HG02973 (cell line): Measurements from ENCODE around the gene ANGEL1.

Experiments
- ATAC-seq: cut with Tn5 transposase; IDR thresholded peaks from one replicate; pipeline ENCODE4 v1.9.1; 2021; ENCODE audit warnings: moderate library complexity; ENCODE audit not compliant: unreplicated experiment

The ANGEL1 gene

GRCh38 chr14:76767681-76768656 lies 44.7 kb downstream of the ANGEL1 start:
- ATAC-seq = peak; percentile 78

GRCh38 chr14:76765461-76765931 lies 47.2 kb downstream of the ANGEL1 start:
- no peak for ATAC-seq

GRCh38 chr14:76763096-76764041 lies 49.3 kb downstream of the ANGEL1 start:
- ATAC-seq = no peak

- no peak for ATAC-seq
Observed at GRCh38 chr14:76762411-76763095, 50.1 kb downstream of the ANGEL1 start.

GRCh38 chr14:76761960-76762410 lies 50.7 kb downstream of the ANGEL1 start:
- no peak for ATAC-seq

GRCh38 chr14:76761136-76761959 lies 51.3 kb downstream of the ANGEL1 start, which contains the start of gene VASH1:
VASH1 (plus strand) TSS chr14:76761468; CDS start chr14:76762822, 1,354 bp downstream.
- ATAC-seq = peak; percentile 73

- ATAC-seq = no peak
Observed at GRCh38 chr14:76760331-76761135, 52.1 kb downstream of the ANGEL1 start.

- ATAC-seq = no peak
Observed at GRCh38 chr14:76759589-76759988, 53.1 kb downstream of the ANGEL1 start.

GRCh38 chr14:76756371-76756750 lies 56.3 kb downstream of the ANGEL1 start:
- no peak for ATAC-seq

- no peak for ATAC-seq
Observed at GRCh38 chr14:76755610-76756370, 56.9 kb downstream of the ANGEL1 start.

- ATAC-seq = no peak
Observed at GRCh38 chr14:76754586-76754985, 58.1 kb downstream of the ANGEL1 start.

GRCh38 chr14:76753541-76754198 lies 59.0 kb downstream of the ANGEL1 start:
- ATAC-seq = no peak

GRCh38 chr14:76752744-76753143 lies 59.9 kb downstream of the ANGEL1 start:
- ATAC-seq = no peak

- ATAC-seq = no peak
Observed at GRCh38 chr14:76742966-76743365, 69.7 kb downstream of the ANGEL1 start.

- ATAC-seq = no peak
Observed at GRCh38 chr14:76742185-76742584, 70.5 kb downstream of the ANGEL1 start.

- no peak for ATAC-seq
Observed at GRCh38 chr14:76741074-76741473, 71.6 kb downstream of the ANGEL1 start.
